CD4-positive, alpha-beta T cell (primary cell): ENCODE measurements around the gene GTF2A1L. TPM values are rescaled to one million over a fixed set of nuclear protein-coding genes. Genes with fewer than 3 reads are reported as not detected.

Source experiments
- ATAC-seq: fragments of 200-7000 bp; cut with Tn5 transposase; one replicate; pipeline ENCODE4 v1.10.0; 2022; ENCODE audit warnings: mild to moderate bottlenecking; ENCODE audit not compliant: poor library complexity
- CTCF ChIA-PET: fragments of 350-600 bp; sonication (Branson Sonifier 250); formaldehyde crosslinking; loops from one replicate; lab custom pipeline; 2021; ENCODE audit warnings: antibody characterized with exemption, inconsistent platforms; lab: Charles Lee
- POLR2A ChIA-PET: fragments of 350-600 bp; sonication (Branson Sonifier 250); formaldehyde crosslinking; loops from one replicate; lab custom pipeline; 2021; ENCODE audit warnings: antibody characterized with exemption, inconsistent platforms; lab: Charles Lee
- DNase-seq, 14 experiments: peaks; one replicate each; pipeline ENCODE4 v3.0.0-alpha.2; 2013 to 2020; ENCODE audit warnings: mixed read lengths in 2 of 14
- H3K27ac ChIP-seq, 2 donors: one replicate each; pipeline versions ENCODE4 v1.5.1 to v1.7.0; 2013; ENCODE audit warnings: low read length in 2 of 2, low read depth in 1 of 2, mild to moderate bottlenecking in 1 of 2
- H3K27me3 ChIP-seq, 2 experiments: 1 replicate in 1 of 2; 2 replicates in 1 of 2; pipeline versions ENCODE4 v1.6.1 to v1.7.0; 2013; ENCODE audit warnings: low read length in 2 of 2, control low read depth in 1 of 2, mild to moderate bottlenecking in 1 of 2, moderate library complexity in 1 of 2; ENCODE audit not compliant: insufficient read depth in 2 of 2, control insufficient read depth in 1 of 2
- H3K36me3 ChIP-seq: one replicate; pipeline ENCODE4 v1.6.1; 2013; ENCODE audit warnings: low read length, control low read depth; ENCODE audit not compliant: insufficient read depth
- H3K4me1 ChIP-seq: one replicate; pipeline ENCODE4 v1.6.1; 2013; ENCODE audit warnings: low read length, control low read depth; ENCODE audit not compliant: insufficient read depth
- H3K4me3 ChIP-seq: one replicate; pipeline ENCODE4 v1.5.1; 2013; ENCODE audit warnings: mild to moderate bottlenecking, low read length, moderate library complexity
- H3K9me3 ChIP-seq, 2 experiments: 1 replicate in 1 of 2; 2 replicates in 1 of 2; pipeline versions ENCODE4 v1.6.1 to v1.7.0; 2013; ENCODE audit warnings: low read length in 2 of 2, mild to moderate bottlenecking in 2 of 2, control low read depth in 1 of 2, moderate library complexity in 1 of 2; ENCODE audit not compliant: control insufficient read depth in 1 of 2, insufficient read depth in 1 of 2
- H3K27ac Mint-ChIP-seq: one replicate; pipeline ENCODE4 v1.8.0; 2020; ENCODE audit warnings: mixed read lengths
- H3K27me3 Mint-ChIP-seq: one replicate; pipeline ENCODE4 v1.8.0; 2021; ENCODE audit warnings: mixed read lengths
- H3K36me3 Mint-ChIP-seq: one replicate; pipeline ENCODE4 v1.8.0; 2021; ENCODE audit warnings: low read depth, mixed read lengths
- H3K4me1 Mint-ChIP-seq: one replicate; pipeline ENCODE4 v1.8.0; 2021; ENCODE audit warnings: low read depth, mixed read lengths
- H3K4me3 Mint-ChIP-seq: one replicate; pipeline ENCODE4 v1.8.0; 2020; ENCODE audit warnings: mild to moderate bottlenecking, mixed read lengths
- H3K9me3 Mint-ChIP-seq: one replicate; pipeline ENCODE4 v1.8.0; 2020; ENCODE audit warnings: mixed read lengths
- intact Hi-C, 2 experiments: fragments of 100-400 bp; cut with DNase I in 1 of 2; cut with micrococcal nuclease in 1 of 2; formaldehyde crosslinking; loops; one replicate each; pipeline versions ENCODE4 v1.15.1 to v1.9.0; 2023 to 2025; cut with DNase I, micrococcal nuclease
- total RNA-seq, 174 experiments: library from RNA in 2 of 174; stranded (reverse) in 2 of 174; gene quantifications; one replicate each; pipeline ENCODE4 v1.2.3 and lab custom pipeline; 2021 to 2026
- TF ChIP-seq, protein P1 (sequence below): fragments of 200-600 bp; IDR thresholded peaks from one replicate; pipeline ENCODE4 v1.8.0; 2022; ENCODE audit warnings: antibody characterized with exemption, mild to moderate bottlenecking

Gene GTF2A1L
- total RNA-seq, 2 experiments from 2014 or later, result not detected

DNA sequence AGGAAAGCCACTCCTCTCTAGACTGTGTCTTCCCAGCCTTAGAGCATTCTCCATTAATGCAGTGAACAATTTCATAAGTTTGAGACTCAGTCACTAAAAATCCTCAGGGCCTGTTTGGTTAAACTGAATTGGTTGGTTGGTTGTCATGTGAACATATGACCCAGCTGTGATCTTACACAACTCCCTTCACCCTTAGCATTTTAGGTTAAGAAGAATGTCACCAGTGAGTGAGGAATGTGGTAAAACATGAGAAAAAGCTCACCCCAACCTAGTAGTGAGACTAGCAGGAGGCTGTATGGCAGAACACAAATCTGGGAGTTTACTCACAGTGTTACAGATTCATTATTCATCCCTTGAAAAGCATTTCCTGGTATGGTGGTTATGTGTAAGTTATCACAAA lies 105.5 kb downstream of the GTF2A1L start:
- H3K36me3 Mint-ChIP-seq, result no peaks in the 10 kb centered on the region
- H3K27ac Mint-ChIP-seq, result no peak overlapping the region
- intact Hi-C loops, result no loop called here
- Histone ChIP-seq H3K4me1 (no peaks in the 10 kb centered on the region), H3K9me3 (no peaks in the 10 kb centered on the region), H3K27me3 (no peaks in the 10 kb centered on the region), H3K36me3 (no peaks in the 10 kb centered on the region), H3K27ac (no peak overlapping the region), H3K4me3 (no peak overlapping the region)
- TF ChIP-seq, protein P1, sequence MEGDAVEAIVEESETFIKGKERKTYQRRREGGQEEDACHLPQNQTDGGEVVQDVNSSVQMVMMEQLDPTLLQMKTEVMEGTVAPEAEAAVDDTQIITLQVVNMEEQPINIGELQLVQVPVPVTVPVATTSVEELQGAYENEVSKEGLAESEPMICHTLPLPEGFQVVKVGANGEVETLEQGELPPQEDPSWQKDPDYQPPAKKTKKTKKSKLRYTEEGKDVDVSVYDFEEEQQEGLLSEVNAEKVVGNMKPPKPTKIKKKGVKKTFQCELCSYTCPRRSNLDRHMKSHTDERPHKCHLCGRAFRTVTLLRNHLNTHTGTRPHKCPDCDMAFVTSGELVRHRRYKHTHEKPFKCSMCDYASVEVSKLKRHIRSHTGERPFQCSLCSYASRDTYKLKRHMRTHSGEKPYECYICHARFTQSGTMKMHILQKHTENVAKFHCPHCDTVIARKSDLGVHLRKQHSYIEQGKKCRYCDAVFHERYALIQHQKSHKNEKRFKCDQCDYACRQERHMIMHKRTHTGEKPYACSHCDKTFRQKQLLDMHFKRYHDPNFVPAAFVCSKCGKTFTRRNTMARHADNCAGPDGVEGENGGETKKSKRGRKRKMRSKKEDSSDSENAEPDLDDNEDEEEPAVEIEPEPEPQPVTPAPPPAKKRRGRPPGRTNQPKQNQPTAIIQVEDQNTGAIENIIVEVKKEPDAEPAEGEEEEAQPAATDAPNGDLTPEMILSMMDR, result no peak
- H3K9me3 Mint-ChIP-seq, result no peaks in the 10 kb centered on the region
- no peaks in the 10 kb centered on the region for H3K4me1 Mint-ChIP-seq
- no peak overlapping the region for H3K4me3 Mint-ChIP-seq
- CTCF ChIA-PET, result no interaction called here
- ATAC-seq (no peak), DNase-seq (no peak)
- POLR2A ChIA-PET, result no interaction called here
- peaks cover 15% of the 10 kb centered on the region for H3K27me3 Mint-ChIP-seq

DNA sequence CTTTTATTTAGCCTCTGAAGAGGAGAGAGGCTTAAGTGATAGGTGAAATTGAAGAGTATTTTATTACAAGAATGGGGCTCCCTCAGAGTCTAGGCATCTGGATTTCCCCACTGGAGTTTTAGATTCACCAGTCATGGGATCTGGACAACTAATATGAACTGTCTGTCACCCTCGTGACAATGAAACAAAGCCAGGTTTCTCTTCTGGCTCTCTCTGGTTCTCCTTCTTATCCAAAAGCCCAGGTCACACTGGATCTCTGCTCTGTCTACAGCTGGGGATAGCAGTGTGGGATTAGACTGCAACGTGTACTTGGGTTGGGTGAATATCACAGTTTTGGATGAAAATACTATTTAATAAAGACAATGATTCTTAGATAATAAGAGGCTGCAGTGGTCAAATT lies 106.6 kb downstream of the GTF2A1L start:
- H3K4me3 Mint-ChIP-seq, result no peak overlapping the region
- no peak overlapping the region for H3K27ac Mint-ChIP-seq
- DNase-seq (no peak), ATAC-seq (no peak)
- H3K9me3 Mint-ChIP-seq, result no peaks in the 10 kb centered on the region
- H3K4me1 Mint-ChIP-seq, result no peaks in the 10 kb centered on the region
- Histone ChIP-seq H3K36me3 (no peaks in the 10 kb centered on the region), H3K4me1 (no peaks in the 10 kb centered on the region), H3K9me3 (no peaks in the 10 kb centered on the region), H3K27me3 (no peaks in the 10 kb centered on the region), H3K4me3 (no peak overlapping the region), H3K27ac (no peak overlapping the region)
- H3K36me3 Mint-ChIP-seq, result no peaks in the 10 kb centered on the region
- intact Hi-C loops, result no loop called here
- TF ChIP-seq, protein P1, result no peak
- ChIA-PET CTCF (no interaction called here), POLR2A (no interaction called here)
- peaks cover 20% of the 10 kb centered on the region for H3K27me3 Mint-ChIP-seq

DNA sequence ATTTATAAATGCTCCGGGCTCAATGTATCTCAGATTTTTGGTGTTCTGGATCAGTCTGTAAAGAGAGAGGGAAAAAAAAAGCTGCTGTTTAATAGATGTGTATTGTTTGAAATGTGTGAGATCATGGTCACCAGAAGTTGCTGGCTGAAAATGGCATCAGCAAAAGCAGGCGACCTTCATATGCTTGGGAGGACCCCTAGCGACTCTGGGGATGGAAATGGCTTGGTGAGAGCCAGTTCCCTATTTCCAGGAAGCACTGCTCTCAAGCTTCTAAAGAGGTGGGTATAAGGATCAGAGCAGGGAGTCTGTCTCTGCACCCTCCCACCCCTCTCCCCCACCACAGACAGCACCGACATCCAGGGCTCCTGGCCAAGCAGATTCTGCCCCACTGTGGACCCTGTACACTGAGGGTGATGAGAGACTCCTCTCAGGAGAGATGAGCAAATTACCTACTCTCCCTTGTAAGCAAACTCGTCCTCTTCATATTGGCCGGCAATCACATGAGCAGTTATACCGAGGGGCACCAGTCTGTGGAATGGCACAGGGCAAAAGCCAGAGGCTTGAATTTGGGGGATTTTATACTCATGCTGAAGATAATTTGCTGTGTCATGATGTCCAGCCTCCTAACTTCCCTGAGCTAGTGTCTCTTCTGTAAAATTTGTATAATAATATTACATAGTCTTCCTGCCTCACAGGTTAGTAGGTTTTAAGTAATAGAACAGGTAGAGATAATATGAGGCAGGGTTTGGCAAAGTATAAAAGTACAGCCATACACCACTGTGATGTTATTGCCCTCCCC lies 108.2 kb downstream of the GTF2A1L start:
- no peaks in the 10 kb centered on the region for H3K9me3 ChIP-seq
- intact Hi-C loops, result no loop called here
- H3K27me3 Mint-ChIP-seq, result peaks cover 11% of the 10 kb centered on the region
- TF ChIP-seq, protein P1, result no peak
- no peaks in the 10 kb centered on the region for H3K36me3 Mint-ChIP-seq
- H3K36me3 ChIP-seq, result no peaks in the 10 kb centered on the region
- H3K27ac ChIP-seq, result no peak overlapping the region
- no peaks in the 10 kb centered on the region for H3K9me3 Mint-ChIP-seq
- H3K4me3 ChIP-seq, result no peak overlapping the region
- H3K4me1 Mint-ChIP-seq, result no peaks in the 10 kb centered on the region
- no peaks in the 10 kb centered on the region for H3K4me1 ChIP-seq
- no peak for DNase-seq
- CTCF ChIA-PET, result no interaction called here
- POLR2A ChIA-PET, result no interaction called here
- no peak for ATAC-seq
- no peaks in the 10 kb centered on the region for H3K27me3 ChIP-seq
- H3K4me3 Mint-ChIP-seq, result no peak overlapping the region
- no peak overlapping the region for H3K27ac Mint-ChIP-seq
